GM19395 (cell line): Measurements from ENCODE around the gene ZNF485.
"Not testable (repeated sequence)": the region's sequence is repeated elsewhere in the genome, so short reads cannot be mapped to it uniquely, and the experiment has no call there.

Experiments used
- ATAC-seq: cut with Tn5 transposase; IDR thresholded peaks from one replicate; pipeline ENCODE4 v1.9.1; 2021; ENCODE audit warnings: mild to moderate bottlenecking, moderate library complexity; ENCODE audit not compliant: unreplicated experiment

Gene ZNF485

DNA sequence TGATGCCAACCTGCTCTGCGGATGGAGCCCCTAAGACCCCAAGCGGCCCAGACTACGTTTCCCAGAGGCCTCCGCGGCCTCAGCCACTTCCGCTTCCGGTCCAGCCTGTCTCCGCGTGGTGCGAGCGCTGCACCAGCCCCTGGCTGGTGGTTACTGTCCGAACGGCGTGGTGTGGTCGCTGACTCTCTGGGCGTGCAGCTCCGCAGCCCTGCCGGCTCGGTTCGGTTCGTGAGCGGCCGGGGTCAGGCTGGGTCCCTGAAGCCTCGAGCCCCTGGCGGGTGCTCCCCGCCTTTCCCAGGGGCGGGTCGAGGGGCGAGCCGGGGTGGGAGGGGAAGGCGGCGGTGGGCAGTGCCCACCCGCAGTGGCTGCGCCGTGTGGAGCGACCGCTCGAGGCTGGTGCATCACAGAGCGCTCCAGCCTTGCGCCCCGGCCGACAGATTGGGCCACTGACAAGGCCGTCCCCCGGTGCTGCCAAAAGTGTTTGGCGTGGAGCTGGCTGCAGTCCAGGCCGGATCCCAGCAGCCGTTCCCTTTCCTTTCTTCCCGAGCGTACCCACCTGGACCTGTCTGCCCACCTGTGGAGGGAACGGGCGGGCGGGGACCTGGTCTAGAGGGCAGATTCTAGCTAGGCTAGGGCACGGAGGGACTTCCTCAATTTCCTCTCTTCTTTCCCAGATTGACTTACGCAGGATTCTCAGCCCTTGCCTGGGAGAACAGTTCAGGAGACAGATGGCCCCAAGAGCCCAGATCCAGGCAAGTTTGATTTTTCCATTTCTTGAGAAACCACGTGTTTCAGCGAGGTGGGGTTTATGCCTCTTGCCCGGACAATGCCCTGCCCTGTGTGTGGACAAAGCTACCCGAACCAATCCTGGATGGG is at the start of gene ZNF485:
ZNF485 (plus strand) TSS at position 116 of the 876 bp plus-strand sequence; CDS start at position 729, 613 bp downstream.
- peak; percentile 98 for ATAC-seq

DNA sequence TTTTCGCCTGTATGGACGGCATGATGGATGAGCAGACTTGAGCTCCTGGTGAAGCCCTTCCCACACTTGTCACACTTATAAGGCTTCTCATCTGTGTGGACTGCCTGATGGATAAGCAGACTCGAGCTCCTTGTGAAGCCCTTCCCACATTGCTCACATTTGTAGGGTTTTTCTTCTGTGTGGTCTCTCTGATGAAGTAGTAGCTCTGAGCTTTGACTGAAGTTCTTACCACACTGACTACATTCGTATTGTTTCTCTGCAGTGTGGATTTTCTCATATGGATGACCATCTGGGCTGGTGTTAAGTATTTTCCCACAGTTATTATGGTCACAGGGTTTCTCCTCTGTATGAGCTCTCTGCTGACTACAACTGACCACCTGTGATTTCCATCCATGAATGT is 49.0 kb upstream of the ZNF485 start:
- no peak for ATAC-seq

DNA sequence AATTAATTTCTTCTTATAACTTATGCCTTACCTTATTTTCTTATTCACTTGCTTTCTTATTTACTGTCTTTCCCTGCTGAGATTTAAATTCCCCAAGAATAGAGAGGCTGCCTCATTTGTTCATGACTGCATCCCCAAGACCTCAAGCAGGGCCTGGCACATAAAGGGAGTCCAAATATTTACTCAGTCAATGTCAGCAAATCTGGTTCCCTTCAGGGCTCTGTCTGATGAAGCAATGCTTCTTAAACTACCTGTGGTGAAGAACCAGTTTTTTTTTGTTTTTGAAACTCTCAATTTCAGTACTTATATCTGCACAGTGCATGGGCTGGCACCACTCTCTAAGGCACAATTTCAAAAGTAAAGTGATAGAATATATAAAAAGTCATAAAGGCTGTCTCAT is 36.6 kb upstream of the ZNF485 start:
- no peak for ATAC-seq

DNA sequence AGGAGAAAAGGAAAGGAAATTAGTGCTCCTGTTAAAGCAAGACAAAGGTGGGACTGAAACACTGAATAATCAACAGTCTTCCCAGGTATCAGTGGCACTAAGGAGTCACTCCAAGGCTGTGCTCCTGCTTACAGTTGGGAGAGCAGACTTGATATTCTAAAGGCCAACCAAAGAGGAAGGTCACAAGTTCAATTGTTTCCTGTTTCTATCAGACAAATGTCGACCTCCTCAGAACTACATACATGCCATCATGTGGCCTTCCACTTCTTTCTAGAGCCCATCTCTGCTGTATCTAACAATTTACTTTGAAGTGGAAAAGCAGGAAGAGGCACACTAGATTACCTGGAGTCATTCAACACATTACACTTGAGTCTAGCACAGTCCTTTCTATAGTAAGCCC is 35.3 kb upstream of the ZNF485 start:
- no peak for ATAC-seq

DNA sequence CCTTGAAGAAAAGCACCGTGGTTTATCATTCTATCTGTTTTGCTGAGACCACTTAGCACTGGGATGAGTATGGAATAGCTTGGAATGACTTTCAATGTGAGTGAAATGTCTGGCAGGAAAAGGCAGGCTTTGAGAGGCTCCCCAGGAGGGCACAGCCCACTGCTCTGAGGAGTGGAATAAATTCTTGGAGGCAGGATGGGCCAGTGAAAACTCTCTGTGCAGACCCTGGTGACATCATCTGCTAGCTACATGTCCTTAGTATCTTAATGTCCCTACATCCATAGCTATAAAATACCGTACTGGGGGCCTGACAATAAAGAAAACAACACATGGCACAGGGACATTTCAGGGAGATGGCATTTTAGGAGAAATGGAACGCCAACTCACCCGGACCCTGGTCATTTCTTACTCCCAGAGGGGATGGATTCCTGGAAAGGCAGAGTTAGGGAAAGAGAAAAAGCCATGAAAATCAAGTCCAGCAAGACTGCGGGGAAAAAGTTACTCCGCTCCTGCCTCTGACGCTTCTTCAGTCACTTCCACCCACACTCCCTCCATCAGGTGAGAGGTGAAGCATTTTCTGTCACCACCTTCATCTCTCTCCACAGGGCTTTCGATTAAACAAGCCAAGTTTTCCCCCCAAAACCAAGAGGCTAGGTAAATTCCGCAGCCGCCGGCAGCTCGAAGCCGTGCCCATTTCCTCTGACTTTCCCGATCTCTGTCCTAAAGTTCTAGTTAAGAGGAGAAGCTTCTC is 32.8 kb upstream of the ZNF485 start:
- no peak for ATAC-seq

DNA sequence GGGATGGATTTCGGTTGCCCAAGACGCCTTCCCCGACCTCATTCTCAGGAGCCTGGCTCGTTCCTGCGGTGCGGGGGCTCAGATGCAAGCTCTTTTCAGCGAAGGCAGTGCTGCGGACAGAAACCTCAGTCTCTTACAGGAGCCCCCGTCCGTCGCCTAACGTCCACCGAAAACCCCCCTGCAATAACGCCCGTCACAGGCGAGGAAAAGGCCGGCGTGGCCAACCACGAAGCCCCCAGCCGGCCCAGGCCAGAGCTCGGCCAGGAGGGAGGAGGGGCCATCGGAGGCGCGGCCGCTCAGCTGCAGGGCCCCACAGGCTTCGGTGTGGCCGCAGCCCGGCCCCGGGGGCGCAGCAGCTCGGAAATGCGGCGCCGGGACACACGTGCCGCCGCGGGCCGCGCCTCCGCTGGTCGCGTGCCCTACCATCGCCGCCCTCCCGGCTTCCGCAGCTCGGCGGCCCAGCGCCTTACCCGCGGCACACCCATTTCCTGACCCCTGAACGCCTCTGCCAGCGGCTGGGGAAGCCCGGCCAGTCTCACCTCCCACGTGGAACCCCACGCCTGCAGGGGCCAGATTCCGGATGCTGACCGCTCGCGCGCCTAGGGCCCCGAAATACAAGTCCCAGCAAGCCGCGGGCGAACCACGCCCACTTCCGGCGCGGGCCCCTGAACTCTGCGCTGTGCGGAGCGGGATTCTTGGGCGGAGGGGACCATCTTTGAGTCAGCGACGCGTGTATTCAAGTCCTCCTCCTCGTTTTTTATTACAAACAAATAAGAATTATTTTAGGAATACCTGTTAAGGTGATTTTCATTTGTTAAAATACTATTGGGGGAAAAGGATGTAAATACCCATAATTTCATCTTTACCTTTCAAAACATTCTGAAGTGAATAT is 32.0 kb upstream of the ZNF485 start, which contains the start of gene ZNF239:
ZNF239 (minus strand) TSS at position 616 of the 892 bp plus-strand sequence. CDS start 16,537 bp downstream, outside the sequence.
- peak; percentile 95 for ATAC-seq

DNA sequence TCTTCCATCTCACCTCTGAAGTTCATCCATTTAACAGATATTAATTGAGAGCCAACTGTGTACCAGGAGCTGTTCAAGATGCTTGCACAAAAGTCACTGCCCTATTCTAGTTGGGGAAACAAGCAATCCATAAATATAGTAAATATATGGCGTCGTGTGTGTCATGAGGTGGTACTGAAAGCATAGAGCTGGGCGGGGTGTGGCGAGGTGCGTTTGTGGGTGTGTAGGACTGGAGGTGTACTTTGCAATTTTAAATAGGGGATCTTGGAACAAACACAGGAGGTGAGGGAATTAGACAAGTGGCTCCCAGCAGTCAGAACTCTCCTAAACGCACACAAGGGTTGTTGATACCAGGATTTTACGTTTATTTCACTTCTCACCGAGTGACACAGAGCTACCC is 31.3 kb upstream of the ZNF485 start:
- ATAC-seq: no peak

DNA sequence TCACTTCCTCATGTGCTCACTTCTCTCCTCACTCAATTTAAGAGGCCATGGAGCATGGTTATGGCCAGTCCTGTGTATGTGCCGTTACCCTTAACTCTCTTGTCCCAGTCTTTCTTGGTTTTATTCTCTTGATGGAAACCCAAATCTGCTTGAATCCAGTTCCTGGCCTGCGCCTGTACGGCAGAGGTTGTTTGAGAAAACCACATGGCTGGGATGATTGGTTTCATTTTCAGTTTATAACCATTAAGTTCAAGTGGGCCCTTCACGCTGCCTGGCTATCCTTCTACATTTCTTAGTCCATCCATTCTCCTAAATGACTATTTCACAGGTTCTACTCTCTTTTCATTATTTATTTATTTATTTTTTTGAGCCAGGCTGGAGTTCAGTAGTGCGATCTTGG is 30.2 kb upstream of the ZNF485 start:
- no peak for ATAC-seq

DNA sequence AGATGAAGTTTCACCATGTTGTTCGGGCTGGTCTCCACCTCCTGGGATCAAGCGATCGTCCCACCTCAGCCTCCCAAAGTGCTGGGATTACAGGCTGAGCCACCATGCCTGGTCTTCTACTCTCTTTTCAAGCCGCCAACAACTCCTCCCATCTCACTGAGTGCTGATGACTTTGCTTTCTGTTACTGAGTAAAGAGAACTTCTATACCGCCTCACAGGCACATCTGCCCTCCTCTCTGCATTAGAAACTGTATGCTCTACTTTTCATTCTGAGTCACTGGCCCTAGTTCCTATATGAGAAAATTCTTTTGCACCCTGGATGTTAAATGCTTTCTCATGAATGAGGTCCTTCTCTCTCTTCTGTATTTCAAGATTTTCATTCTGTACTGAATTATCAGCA is 29.7 kb upstream of the ZNF485 start:
- ATAC-seq: no peak

DNA sequence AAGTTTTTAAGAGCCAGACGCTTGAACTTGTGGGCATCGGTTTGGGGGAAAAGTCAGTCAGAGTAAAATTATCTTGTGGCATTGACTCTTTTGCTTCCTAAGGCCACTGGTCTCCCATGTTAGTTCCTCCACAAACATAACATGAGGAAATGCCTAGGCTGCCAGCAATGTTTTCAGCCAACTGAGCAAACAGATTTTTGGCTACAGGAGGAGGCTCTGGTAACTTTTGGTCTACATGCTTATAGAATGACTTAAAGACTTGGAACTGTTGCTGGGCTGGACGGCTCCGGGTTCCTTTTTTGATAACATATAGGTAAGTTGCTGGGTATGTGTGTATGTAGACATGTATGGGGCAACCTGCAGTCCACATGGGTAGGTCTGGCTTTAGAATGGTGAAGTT is 22.2 kb upstream of the ZNF485 start:
- no peak for ATAC-seq

DNA sequence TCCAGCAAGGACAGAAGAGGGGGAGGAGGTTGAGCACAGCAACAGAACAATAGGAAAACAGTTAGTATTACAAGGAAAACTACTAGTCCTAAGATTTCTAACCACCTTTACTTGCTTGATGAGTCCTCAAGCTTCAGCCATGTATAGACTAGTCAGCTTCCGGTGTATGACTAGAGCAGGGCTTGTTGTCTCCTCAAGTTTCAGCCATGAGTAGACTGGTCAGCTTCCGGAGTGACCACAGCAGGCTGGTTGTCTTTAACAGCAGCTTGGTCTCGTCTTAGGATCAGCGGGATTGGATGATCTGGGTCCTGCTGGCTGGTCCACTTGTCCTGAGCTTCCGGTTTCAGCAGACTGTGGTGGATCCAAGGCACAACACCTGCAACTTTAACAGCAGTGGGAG is 21.2 kb upstream of the ZNF485 start:
- ATAC-seq: no peak

DNA sequence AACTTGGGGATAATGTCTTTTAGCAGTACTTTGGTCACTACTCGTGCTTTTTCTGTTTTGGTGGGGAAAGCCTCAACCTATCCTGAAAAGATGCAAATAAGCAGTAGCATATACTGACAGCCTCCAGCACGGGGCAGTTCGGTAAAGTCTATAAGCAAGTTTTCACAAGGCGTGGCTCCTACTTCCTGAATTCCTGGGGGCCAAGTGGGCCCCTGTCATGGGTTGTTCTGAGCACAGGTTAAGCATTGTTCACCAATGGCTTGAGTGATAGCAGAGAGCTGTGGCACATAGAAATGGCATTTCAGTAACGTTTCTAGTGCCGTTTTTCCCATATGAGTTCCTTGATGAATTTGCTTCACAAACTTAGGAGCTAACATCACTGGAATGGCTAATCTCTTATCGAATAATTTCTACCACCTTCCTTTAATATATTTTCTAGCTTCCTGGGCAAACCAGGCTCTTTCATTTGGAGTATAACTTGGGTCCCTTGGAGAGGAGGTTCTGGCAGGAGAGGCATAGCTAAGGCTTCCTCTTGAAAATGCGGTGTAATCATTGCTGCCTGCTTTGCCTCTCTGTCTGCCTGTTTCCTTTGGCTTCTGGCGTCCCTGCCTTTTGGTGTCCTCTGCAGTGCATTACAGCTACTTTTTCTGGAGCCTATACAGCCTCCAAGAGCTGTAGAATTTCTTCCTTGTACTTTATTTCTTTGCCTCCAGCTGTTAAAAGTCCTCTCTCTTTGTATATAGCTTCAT is 20.1 kb upstream of the ZNF485 start:
- no peak for ATAC-seq

DNA sequence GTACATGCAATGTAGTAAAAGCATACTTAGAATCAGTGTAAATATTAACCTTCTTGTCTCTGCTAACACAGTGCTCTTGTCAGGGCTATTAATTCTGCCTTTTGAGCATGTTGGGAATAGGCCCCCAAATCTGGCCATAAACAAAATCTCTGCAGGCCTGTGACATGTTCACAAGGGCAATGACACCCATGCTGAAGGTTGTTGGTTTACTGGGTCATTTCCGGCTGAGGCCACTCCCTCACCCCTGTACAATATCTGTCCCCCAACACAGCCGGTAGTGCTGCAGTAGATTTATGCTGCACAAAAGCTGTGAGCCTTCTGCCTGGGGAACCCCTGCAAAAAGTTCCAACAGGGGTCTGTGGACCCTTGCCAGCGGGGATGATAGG is 19.5 kb upstream of the ZNF485 start:
- not testable (repeated sequence) for ATAC-seq

DNA sequence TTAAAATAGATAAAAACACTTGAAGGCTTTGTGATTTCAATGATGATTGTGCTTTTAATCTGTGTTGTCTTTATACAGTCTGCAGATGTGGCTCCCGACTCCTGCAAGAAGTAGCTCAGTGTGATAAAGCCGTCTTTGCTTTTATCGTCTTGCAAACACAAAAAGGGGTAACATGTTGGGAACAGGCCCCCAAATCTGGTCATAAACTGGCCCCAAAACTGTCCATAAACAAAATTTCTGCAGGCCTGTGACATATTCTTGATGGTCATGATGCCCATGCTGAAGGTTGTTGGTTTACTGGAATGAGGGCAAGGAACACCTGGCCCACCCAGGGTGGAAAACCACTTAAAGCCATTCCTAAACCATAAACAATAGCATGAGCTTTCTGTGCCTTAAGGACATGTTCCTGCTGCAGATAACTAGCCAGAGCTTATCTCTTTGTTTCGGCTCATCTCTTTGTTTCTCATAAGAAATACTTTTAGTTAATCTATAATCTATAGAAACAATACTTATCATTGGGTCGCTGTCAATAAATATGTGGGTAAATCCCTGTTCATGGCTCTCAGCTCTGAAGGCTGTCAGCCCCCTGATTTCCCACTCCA is 14.8 kb upstream of the ZNF485 start:
- ATAC-seq: no peak

DNA sequence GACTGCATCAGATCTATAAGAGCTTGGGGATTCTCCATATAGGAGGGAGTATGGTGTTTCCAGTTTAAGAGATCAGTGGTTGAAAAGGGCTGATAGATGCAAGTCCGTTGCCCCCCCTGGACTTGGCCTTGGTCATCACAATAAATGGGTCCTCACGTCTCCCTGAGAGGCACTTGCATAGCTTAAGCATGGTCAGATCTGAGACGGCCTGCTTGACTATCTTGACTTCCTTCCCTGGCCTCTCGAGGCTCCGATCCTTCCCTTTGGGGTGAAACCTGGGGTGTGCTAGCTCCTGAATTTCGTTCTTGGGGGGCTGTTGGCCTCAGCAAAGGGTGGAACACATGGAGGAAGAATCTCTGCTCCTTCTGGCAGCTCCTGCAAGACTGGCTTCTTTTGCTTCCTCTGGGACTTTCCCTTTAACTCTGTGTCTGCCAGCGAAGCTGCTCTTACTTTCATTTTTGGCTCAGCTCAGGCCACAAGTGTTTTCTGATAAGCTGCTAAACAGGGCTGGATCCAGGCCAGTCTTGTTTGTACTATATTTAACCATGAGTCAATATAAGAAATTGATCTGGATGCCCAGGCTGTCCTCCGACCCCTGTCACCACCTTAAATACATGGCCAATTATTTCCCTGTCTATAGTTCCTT is 11.2 kb upstream of the ZNF485 start:
- ATAC-seq: peak; percentile 97

DNA sequence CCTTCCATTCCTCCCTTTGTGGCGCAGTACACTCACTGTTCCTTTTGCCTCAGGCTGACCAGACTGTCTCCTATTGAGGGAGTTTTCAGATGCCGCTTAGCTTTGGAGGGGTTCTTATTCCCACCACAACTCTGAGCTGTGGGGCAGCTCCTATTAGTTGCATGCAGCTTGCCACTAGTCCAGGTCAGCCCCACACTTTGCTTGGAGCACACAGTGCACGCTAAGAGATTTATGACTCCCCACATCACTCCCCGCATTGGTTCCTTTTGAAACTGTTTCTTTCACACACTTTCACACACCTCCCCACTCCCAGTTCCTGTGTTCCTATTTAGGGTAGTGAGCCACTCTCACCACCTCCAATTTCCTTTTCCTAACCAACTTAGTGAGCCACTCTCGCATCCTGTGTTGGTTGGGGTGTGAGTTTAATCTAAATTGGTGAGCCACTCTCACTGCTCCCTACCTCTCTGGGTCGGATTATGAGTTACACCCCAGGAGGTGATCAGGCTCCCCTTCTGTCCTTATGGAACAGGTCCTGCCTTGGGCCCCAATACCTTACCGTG is 10.4 kb upstream of the ZNF485 start:
- ATAC-seq: peak; percentile 59

DNA sequence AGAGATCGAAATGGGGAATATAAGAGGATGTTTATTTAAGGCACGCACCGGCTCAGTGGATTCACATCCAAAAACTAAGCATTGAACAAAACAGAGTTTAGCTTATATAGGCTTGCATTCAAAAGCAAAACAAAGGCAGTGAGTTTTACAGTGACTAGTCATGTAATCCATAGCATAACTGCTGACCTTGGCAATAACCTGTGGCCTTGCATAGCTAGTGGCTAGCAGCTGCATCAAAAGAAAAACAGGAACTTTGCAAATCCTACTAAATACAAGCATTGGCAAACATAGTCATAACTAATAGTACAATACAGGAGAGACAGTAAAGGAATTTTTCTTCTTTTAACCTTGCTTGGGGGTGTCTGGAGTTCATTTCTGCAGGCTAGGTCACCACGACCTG is 9.7 kb upstream of the ZNF485 start:
- ATAC-seq: no peak

DNA sequence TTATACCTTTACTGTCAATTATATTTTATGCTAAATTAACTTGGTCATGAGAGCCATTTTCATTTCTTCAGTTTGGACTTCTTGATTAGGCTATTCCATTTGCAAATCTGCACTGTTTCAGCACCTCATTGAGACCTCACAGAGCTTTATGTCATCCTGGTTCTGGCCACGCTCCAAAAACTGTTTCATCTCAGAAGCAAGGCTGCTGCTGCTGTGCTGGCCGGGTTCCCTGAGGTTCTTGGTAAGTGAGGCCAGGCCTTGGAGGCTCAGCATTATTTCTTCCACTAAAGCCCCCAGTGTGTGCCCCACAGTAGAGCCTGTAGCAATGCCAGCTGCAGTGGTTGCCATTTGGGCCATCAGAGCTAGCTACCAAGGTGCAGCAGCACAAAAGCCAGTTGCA is 7.8 kb upstream of the ZNF485 start:
- no peak for ATAC-seq

DNA sequence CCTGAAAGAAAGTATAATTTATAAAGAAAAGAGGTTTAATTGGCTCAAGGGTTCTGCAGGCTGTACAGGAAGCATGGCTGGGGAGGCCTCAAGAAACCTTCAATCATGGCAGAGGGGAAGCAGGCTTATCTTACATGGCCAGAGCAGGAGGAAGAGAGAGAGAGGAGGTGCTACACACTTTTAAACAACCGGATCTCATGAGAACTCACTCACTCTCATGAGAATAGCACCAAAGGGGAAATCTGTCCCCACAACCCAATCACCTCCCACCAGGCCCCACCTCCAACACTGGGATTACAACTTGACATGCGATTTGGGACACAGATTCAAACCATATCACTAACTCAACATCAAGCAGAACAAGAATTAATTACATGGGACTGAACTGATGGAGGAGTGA is 6.9 kb upstream of the ZNF485 start:
- no peak for ATAC-seq
